NCI-H1930 (cell line): ENCODE results near the gene SGMS1.
"Not testable (repeated sequence)": the region's sequence is repeated elsewhere in the genome, so short reads cannot be mapped to it uniquely, and the experiment has no call there.

Source experiments
- DNase-seq, 2 experiments: peaks; one replicate each; lab custom pipeline; 2025; lab: John Stamatoyannopoulos, UW

Gene SGMS1

DNA sequence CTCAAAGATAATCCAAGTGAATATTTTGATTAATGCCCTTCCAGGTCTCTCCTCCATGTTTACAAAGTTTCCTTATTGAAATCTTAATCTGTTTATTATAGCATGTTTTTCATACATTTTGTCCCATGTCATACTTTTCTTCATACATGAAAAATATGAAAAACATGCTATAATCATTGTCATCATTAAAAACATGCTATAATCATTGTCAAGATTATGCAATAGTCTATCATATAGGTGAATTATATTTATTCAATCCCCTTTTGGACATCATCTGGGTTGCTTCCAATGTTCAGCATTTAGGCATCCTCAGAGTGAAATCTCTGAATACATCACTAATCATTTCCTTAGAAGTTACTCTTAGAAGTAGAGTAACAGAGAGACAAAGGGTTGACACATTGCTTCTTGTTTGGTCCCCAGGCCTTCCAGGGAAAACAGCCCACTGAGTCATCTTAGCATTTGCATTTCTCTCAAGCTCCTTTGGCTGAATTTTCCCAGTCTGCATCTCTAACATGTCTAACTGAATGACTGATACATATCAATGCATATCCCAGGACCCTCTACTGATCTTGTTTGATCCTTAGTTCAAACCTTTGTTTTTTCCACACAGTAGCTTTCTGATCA, 87.0 kb downstream of the SGMS1 start:
- no peak for DNase-seq

DNA sequence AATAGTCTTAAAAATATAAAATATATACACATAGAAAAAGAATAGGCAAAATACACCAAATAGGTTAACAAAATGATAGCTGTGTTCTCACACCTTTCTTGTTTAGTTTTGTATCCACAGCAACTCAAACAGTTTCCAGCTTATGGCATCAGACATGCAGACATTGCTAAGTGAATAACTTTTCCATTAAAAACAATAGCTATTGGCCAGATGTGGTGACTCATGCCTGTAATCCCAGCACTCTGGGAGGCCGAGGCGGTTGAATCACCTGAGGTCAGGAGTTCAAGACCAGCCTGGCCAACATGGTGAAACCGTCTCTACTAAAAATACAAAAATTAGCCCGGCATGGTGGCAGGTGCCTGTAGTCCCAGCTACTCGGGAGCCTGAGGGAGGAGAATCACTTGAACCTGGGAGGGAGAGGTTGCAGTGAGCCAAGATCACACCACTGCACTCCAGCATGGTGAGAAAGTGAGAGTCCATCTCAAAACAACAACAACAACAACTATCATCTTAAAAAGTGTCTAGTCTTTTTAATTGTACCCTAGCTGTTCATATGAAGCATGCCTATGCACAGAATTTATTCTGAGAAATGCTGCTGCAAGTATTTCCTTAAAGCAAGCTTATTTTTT, 88.9 kb downstream of the SGMS1 start:
- not testable (repeated sequence) for DNase-seq

DNA sequence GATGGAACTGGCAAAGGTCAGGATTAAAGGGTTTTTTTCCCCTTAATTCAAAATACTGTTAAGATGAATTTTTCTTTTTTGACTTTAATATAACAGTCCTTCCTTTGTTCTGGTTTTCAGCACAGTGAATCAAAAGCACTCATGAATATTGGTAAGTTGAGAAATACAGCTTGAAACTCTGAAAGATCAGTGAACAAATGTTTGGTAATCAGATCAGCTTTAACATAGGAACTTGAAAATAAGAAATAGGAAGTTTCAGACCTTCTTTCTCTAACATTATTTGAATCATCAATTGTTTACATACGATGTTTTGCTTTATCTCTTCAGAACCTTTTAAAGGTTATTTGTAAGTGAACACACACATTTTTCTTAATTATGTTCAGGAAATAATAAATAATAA, 90.5 kb downstream of the SGMS1 start:
- DNase-seq: no peak

DNA sequence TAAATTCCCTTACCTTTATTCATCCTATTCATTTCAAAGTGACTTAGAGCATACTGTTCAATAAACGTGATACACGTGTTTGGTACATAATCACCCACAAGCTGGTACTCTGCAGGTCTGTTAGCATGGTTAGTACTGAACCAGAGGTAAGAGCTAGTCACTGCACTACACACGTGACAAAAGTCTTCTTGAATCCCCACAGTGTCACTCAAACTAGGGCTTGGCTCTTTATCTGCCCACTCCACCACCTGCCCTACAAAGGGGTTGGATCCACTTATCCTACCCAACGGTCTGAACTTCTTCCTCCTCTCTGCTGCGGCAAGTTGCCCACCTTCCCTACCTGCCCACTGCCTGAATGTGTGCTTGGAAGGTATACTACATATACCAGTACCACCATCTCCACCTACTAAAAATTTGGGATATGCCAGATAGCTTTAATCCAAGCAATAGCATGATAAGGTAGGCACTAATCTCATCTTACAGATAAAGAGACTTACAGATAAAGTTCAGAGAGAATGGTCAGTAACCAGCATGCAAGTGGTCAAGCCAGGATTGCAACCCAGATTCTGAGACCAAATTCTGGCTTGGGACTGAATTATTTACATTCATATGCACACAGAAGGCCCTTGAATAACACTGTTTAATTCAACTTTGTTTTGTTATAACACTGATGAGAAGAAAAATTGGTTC, 92.2 kb downstream of the SGMS1 start:
- no peak for DNase-seq

DNA sequence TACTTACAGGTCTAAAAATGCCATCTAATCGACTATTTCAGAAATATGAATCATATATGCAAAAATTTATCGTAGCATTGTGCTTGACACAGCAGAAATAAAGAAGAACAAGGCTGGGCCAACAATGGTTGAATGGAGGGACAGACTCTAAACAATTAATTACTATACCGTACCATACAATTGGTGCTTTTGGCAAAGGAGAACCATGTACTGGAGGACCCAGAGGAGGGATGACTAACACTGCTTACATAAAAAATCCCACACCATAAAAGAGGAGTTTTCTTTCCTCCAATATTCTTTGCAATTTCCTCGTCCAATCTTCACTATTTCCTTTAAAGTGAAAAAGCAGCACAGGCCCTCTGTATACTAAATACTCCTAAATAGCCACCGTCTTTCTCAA, 94.1 kb downstream of the SGMS1 start:
- no peak for DNase-seq

DNA sequence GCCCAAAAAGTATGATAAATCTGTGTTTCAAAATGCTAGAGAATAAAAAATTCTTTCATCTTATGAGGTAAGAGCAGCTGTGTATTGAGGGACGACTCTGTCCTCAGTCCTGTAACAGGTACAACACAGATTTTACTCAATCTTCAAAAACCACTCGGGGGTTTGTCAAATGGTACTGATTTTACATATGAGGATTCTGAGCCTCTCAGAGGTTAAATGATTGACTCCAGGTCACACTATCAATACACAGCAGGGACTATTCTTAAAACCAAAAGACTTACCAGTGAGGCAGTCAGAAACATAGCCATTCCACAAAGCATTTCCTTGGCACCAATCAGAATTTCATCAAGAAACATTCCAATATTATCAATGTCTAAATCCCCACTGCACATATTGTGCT, 95.5 kb downstream of the SGMS1 start:
- no peak for DNase-seq

DNA sequence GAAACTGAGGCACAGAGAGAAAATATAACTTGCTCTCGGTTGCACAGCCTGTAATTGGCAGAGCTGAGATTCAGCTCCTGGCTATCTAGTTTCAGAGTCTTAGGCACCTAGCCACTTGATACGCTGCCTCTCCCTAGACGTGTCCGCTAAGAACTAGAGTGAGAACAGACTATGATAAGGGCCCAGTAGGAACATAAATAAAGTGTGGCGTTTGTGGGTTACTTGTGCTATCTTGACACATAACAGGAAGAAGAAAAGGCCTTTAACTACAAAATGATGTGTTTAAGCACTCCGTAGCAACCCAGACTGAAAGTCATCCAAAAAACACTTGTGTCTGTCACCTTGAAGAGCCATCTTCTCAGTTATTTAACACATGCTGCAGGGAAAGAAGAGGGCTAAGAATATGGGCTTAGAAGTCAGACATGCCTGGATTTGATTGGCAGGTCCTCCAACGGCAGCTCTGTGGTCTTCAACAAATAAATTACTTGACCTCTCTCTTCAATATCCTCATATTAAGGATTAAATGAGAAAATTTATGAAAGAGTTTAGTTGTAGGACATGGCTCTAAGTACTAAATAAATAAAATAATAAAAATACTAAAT, 96.2 kb downstream of the SGMS1 start:
- no peak for DNase-seq

DNA sequence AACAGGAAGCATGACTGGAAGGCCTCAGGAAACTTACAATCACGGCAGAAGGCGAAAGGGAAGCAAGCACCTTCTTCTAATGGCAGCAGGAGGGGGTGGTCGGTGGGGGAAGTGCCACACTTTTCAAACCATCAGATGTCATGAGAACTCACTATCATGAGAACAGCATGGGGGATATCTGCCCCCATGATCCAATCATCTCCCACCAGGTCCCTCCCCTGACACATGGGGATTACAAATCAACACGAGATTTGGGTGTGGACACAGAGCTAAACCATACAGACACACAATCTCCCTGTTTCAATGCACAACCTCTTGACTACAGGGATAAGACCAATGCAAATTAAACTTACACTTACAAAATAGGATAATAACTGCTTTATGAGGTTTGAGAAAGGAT, 97.6 kb downstream of the SGMS1 start:
- DNase-seq: no peak

DNA sequence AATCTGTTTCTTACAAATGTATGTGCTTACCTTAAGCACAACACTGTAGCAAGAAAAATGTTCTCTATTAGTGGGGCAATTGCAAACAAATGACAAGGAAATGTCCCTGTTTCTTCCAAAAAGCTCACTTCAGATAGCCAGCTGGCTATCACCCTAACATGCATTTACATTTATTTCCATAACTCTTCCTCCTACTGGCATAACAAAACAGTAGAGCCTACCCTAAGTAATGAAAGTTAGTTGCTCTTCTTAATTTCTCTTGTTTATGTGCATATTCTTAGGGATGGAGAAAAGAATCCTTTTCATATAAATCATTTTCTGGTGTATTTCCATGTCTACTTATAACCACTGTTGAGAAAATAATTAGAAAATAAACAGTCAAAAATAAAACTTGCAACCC, 100.4 kb downstream of the SGMS1 start:
- DNase-seq: no peak

DNA sequence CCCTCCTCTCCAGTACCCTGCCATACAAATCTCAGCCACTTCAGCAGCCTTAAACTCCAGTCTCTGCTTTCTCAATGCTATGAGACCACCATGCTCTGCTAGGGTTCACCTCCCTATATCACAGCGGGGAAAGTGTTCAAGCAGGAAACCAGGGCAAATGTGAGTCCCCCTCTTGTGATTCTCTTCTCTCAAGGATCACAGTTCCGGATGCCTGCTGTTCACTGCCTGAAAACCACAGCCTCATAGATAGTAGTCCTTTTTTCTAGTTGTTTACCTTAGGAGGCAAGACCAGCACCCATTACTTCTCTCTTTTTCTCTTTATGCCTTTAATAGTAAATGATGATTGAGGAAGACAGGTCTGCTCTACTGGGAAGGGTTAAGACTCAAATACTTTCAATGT, 100.8 kb downstream of the SGMS1 start:
- DNase-seq: no peak

DNA sequence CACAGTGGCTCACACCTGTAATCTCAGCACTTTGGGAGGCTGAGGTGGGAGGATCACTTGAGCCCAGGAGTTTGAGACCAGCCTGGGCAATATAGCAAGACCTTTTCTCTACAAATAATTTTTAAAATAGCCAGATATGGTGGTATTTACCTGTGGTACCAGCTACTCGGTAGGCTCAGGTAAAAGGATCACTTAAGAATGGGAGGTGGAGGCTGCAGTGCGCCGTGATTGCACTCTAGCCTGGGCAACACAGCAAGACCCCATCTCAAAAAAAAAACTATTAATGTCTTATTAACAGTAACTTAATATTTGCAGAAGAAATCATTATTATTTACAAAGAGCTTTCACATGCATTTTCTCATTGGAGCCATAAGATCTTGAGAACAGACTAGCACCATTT, 103.6 kb downstream of the SGMS1 start:
- DNase-seq: no peak

DNA sequence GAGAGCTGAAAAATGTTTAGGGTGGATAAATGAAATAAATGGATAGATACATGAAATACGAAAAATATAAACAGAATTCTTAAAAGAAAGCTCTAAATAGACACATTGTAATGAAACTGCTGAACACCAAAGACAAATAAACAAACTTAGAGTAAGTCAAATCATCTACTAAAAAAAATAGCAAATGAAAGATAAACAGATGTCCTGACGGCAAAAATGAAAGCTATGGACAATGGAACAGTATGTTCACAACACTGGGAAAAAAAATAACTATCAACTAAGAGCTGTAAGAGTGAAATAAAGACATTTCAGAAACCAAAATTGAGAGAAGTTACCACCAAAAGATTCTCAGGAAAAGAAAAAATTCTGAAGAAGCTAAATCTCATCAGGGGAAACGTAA, 106.1 kb downstream of the SGMS1 start:
- DNase-seq: no peak

DNA sequence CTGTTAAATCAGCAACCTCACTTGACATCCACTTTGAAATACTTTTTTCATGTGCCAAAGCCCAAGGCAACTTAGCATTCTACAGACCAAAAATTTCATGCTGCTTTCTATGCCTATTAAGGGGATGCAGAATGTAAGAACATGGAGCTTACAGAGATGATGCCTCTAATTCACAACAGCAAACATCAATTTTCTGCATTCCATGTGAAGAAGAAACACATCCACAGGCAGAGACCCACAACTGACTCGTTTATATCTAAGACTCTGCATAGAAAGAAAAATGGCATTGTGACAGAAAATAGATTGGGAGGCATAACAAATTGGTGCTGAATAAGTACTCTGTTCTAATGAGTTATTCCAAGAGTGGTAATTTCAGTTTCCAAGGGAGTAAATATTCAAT, 107.6 kb downstream of the SGMS1 start:
- no peak for DNase-seq

DNA sequence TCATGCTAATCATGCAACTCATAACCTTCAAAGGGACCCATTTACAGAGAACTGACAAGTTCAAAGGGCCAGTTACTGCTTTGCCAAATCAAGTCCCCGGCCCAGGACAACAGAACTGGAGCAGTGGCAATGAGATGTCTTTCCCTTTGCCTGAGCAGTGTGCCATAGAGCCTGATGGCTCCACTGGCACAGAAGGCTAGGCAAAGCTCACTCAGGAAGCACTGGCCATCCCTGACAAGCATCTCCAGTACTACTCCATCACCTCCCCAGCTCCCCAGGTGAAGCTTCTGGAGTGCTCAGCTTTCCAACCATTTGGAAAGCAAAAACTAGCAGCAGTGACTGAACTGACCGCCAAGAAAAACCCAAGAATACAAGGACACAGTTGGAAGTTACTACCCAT, 108.3 kb downstream of the SGMS1 start:
- no peak for DNase-seq

DNA sequence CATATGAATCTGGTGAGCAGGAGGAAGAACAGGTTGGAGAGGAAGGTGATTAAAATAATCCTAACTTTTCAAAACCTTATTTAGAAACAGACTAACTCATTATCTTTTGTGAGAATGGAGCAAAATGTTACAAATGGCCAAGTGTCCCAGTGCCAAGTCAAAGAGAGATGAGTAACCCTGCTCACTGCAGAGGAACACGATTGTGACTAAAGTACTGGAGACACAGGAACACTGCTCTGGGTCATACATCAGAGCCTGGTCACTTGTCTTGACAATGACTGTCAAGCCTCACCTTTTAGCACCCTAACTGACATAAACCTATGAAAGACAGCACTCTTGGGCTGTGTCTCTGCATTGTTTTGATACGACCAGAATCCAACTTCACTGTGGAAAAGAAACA, 108.8 kb downstream of the SGMS1 start:
- DNase-seq: no peak

DNA sequence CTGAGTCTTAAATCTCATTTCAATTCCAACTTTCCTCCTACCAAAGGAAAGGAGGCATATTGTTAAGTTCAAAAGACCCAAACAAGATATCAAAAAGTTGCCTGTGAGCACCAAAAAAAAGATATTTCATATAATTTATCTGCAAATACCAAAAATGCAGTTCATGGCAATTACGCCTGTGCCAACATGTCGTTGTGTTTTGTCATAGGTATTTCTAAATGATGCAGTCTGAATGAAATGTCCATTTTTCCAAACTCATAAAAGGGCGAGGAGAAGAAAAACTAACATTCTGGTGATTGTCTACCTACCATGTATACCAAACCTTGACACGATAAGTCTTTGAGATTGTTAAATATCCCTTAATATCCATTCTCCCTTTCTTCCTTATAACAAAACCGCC, 109.8 kb downstream of the SGMS1 start:
- DNase-seq: no peak

DNA sequence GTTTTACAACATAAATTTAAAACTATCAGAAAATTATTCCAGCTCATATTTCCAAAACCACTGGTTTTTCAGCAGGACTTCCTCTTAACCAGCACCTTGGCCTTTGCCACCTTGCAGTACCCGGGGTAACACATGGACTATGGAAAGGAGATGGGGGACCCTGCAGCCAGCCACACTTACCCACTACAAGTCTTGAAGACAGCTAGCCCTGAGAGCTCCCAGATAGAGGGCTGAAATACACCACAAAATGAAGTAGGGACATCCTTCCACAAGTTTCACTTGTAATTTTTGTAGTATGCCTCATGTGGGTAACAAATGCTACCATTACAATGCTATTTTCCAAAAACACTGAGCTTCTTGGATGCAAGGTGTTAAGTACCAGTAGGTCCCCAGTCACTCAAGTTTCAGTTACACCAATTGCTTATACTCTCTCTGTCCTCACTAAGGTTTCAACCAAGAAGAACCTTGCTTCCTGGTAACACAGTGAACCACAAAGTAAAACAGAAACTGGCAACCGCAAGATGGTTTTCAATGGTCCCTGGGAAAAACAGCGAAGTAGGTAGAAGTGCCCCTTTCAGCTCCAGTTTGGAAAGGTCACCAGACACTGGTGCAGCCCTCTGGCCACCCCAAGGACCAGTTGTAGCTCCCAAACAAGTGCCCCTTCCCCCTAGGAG, 110.9 kb downstream of the SGMS1 start:
- DNase-seq: no peak

DNA sequence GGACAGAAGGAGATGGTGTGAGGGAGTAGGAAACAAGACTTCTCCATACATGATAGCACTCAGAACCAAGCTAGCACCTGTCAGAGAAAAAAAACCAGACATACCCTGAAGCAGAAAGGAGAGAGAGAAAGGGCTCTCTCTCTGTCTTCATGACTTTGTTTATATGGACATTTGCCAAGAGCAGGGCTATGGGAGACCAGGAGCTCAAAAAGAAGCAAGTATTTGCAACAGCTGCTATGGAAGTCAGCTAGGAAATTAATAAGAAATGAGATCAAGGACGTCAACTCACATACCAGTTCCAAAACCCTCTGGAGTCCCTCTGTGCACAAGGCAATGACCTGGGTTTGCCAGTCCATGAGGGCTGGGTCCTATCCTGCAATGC, 111.6 kb downstream of the SGMS1 start:
- no peak for DNase-seq

DNA sequence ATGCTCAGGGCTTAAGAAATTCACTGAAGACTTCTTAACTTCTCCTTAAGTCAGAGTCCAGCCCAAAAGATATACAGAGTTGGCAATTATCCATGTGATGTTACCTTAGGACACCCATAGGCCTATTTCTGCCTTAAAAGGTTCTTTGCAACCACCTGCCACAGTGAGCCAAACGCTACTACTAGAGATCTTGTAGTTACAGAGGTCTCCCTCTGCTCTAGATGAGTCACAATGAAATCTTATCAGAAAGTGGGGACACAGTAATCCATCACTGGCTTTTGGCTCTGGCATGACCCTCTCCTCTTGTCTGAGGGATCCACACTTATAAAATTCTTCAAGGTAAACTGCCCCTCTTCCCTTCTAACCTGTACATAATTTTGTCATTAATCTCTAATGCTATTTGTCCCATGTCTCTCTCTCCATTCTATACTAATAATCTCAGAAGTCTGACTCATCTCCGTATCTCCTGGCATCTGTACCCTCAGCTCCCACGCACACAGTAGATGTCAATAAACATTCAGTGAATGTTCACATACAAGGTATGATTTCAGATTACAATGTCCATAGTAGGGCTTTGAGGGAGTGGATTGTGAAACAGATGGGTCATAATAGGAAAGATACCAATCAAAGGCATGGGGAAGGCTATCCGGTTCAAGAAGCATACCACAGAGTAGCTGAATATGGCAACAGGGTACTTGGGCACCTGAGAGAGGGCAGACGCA, 112.1 kb downstream of the SGMS1 start:
- DNase-seq: no peak

DNA sequence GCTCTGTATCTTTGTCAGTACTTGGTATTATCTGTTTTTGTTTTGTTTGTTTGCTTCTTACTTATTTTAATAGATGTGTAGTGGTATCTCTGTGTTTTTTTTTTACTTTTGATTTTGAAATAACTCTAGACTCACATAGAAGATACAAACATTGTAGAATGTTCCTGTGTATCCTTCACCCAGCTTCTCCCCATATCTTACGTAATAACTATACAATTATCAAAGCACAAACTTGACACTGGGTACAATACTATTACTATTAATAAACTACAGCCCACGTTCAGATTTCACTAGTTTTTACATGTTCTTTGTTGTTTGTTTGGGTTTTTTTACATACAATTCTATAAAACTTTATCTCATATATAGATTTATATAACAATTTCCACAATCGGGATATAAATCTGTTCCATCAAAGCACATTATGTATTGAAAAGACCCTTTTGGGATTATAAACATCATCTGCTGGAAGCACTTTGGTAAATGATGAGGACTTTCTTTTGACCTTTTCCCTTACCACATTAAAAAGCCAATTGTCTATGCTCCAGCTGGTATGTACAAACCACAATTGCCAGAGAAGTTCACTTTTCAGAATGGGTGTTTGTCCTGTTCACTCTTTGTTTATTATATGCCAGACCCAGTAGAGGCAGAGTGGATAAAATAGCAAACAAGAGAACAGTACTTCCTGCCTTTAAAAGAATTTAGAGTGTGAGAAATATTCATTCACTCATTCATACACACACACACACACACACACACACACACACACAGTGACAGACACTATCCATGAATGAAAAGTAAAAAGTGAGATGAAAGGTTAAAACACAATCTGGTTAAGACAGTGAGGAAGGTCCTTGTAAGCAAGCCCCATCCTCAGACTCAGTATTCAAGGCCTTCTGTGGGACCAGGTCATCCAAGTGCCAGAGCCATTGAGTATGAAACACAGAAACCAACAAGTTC, 113.0 kb downstream of the SGMS1 start:
- no peak for DNase-seq
